NB4 (cell line): ENCODE results near the gene MDM2.

ENCODE experiments used
- MAX ChIP-seq: IDR thresholded peaks from 2 replicates; pipeline ENCODE4 v1.6.1; 2011; ENCODE audit warnings: low read depth, low read length
- POLR2A ChIP-seq: IDR thresholded peaks from 2 replicates; pipeline ENCODE4 v1.6.1; 2011; ENCODE audit warnings: mild to moderate bottlenecking; ENCODE audit not compliant: insufficient read length; ENCODE audit errors: extremely low read depth
- TF ChIP-seq, protein P1 (sequence below): IDR thresholded peaks from one replicate; pipeline ENCODE4 v1.5.1; 2012; ENCODE audit warnings: low read depth, low read length

- TF ChIP-seq, protein P1, sequence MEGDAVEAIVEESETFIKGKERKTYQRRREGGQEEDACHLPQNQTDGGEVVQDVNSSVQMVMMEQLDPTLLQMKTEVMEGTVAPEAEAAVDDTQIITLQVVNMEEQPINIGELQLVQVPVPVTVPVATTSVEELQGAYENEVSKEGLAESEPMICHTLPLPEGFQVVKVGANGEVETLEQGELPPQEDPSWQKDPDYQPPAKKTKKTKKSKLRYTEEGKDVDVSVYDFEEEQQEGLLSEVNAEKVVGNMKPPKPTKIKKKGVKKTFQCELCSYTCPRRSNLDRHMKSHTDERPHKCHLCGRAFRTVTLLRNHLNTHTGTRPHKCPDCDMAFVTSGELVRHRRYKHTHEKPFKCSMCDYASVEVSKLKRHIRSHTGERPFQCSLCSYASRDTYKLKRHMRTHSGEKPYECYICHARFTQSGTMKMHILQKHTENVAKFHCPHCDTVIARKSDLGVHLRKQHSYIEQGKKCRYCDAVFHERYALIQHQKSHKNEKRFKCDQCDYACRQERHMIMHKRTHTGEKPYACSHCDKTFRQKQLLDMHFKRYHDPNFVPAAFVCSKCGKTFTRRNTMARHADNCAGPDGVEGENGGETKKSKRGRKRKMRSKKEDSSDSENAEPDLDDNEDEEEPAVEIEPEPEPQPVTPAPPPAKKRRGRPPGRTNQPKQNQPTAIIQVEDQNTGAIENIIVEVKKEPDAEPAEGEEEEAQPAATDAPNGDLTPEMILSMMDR: no peak
- no peak for TF ChIP-seq POLR2A
- no peak for TF ChIP-seq MAX
Observed at GRCh38 chr12:68769941-68770340, 38.0 kb upstream of the MDM2 start.
